ENCODE data around the gene PRND. TPM values are rescaled to one million over a fixed set of nuclear protein-coding genes. Genes with fewer than 3 reads are reported as not detected.

PRND gene
- total and polyA plus RNA-seq, 2 experiments from 2014 or later, result not detected

GRCh38 chr20:4677846-4678245 is 43.9 kb upstream of the PRND start:
- Histone ChIP-seq H4K20me1 (ENCODE audit: insufficient read depth) (no peaks in the 10 kb centered on the region), H3K27me3 (replicated peaks; ENCODE audit: insufficient read depth) (no peaks in the 10 kb centered on the region), H3K4me1 (ENCODE audit: insufficient read depth) (peaks cover 23% of the 10 kb centered on the region), H3K9me2 (ENCODE audit: insufficient read depth) (no peaks in the 10 kb centered on the region), H3K9me3 (ENCODE audit: low read depth) (no peaks in the 10 kb centered on the region), H3K79me2 (ENCODE audit: insufficient read depth) (no peaks in the 10 kb centered on the region), H3K27ac (no peak overlapping the region), H3K4me3 (no peak overlapping the region), H3K36me3 (ENCODE audit: low read depth) (no peaks in the 10 kb centered on the region), H3K4me2 (ENCODE audit: unreplicated experiment) (no peak overlapping the region), H3F3A (ENCODE audit: insufficient read depth) (peaks cover 14% of the 10 kb centered on the region), H3K9ac (no peak overlapping the region), H2AFZ (no peak overlapping the region)
- TF ChIP-seq EZH2 (IDR thresholded peaks at IDR 0.05; ENCODE audit: insufficient read depth, poor library complexity, severe bottlenecking) (no peak), EZH2phosphoT487 (IDR thresholded peaks at IDR 0.05; ENCODE audit: insufficient read depth, low read depth) (no peak)
- WGBS, 2 experiments (ENCODE audit: low coverage in 1 of 2, low lambda C conversion rate in 2 of 2, missing lambda C conversion rate in 2 of 2), result 93 to 98% methylated on average over 2 of the region's 2 CpGs
- peak; percentile 13 for DNase-seq
- in situ Hi-C loops (cut with MboI), result no loop called here

DNA sequence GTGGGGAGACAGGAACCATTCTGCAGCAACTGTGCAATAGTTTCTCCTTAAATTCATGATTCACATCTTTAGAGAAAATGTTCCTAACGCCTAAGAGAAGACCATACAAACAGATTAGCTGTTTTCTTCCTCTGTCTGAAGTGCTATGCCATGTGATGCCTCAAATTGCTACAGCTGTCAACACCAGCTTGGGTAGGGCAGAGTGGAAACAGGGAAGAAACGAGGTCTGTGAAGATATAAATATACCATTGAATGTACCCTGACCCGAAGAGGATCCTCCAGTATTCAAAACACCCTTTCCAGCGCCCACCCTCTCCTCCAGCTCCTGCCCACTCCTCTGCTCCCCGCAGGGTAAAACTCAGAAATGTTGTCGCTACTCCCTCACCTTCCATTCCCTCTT is 40.3 kb upstream of the PRND start:
- Histone ChIP-seq H2AFZ (no peak overlapping the region), H3K9me3 (ENCODE audit: low read depth) (no peaks in the 10 kb centered on the region), H3K27ac (no peak overlapping the region), H3F3A (ENCODE audit: insufficient read depth) (peaks cover 10% of the 10 kb centered on the region), H3K4me1 (ENCODE audit: insufficient read depth) (peaks cover 23% of the 10 kb centered on the region), H4K20me1 (ENCODE audit: insufficient read depth) (no peaks in the 10 kb centered on the region), H3K4me2 (ENCODE audit: unreplicated experiment) (no peak overlapping the region), H3K9me2 (ENCODE audit: insufficient read depth) (no peaks in the 10 kb centered on the region), H3K79me2 (ENCODE audit: insufficient read depth) (peaks cover 12% of the 10 kb centered on the region), H3K9ac (no peak overlapping the region), H3K27me3 (replicated peaks; ENCODE audit: insufficient read depth) (no peaks in the 10 kb centered on the region), H3K4me3 (no peak overlapping the region), H3K36me3 (ENCODE audit: low read depth) (no peaks in the 10 kb centered on the region)
- no peak for DNase-seq
- 47 to 48% methylated on average over 6 of the region's 6 CpGs for WGBS, 2 experiments (ENCODE audit: low coverage in 1 of 2, low lambda C conversion rate in 2 of 2, missing lambda C conversion rate in 2 of 2)
- TF ChIP-seq EZH2phosphoT487 (IDR thresholded peaks at IDR 0.05; ENCODE audit: insufficient read depth, low read depth), result no peak
- TF ChIP-seq EZH2 (IDR thresholded peaks at IDR 0.05; ENCODE audit: insufficient read depth, poor library complexity, severe bottlenecking), result no peak
- in situ Hi-C loops (cut with MboI), result no loop called here

DNA sequence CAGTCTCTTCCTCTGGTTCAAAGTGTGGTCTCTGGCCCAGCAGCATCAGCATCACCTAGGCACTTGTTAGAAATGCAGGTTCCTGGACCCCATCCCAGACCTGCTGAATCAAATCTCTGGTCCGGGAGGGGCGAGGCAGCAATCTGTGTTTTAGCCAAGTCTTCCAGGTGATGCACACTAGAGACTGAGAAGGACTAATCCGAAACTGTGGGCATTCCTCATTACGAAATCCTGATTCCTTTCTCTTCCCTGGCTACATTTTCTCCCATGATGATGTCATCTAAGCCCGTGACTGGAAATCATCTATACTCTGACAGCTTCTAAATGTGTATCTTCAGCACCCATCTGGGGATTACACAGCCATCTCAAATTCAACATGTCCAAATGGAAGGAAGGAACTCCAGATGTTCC is 39.7 kb upstream of the PRND start:
- H3K27ac ChIP-seq, result no peak overlapping the region

GRCh38 chr20:4682682-4683081 is 39.0 kb upstream of the PRND start:
- Histone ChIP-seq H3K27ac (no peak overlapping the region), H3K4me1 (ENCODE audit: insufficient read depth) (peaks cover 28% of the 10 kb centered on the region), H3K27me3 (replicated peaks; ENCODE audit: insufficient read depth) (no peaks in the 10 kb centered on the region), H3K9me2 (ENCODE audit: insufficient read depth) (no peaks in the 10 kb centered on the region), H3K4me3 (no peak overlapping the region), H3K79me2 (ENCODE audit: insufficient read depth) (peaks cover 18% of the 10 kb centered on the region), H3K9ac (no peak overlapping the region), H3K36me3 (ENCODE audit: low read depth) (no peaks in the 10 kb centered on the region), H3F3A (ENCODE audit: insufficient read depth) (peaks cover 14% of the 10 kb centered on the region), H3K4me2 (ENCODE audit: unreplicated experiment) (no peak overlapping the region), H2AFZ (no peak overlapping the region), H4K20me1 (ENCODE audit: insufficient read depth) (no peaks in the 10 kb centered on the region), H3K9me3 (ENCODE audit: low read depth) (no peaks in the 10 kb centered on the region)
- DNase-seq, result no peak
- TF ChIP-seq EZH2phosphoT487 (IDR thresholded peaks at IDR 0.05; ENCODE audit: insufficient read depth, low read depth), result no peak
- no peak for TF ChIP-seq EZH2 (IDR thresholded peaks at IDR 0.05; ENCODE audit: insufficient read depth, poor library complexity, severe bottlenecking)
- 91 to 92% methylated on average over 6 of the region's 6 CpGs for WGBS, 2 experiments (ENCODE audit: low coverage in 1 of 2, low lambda C conversion rate in 2 of 2, missing lambda C conversion rate in 2 of 2)
- in situ Hi-C loops (cut with MboI), result no loop called here

More for the DNA sequence above, 39.7 kb upstream of the PRND start:
- no peaks in the 10 kb centered on the region for H3K9me2 ChIP-seq (ENCODE audit: insufficient read depth)
- H3K27me3 ChIP-seq (replicated peaks; ENCODE audit: insufficient read depth), result no peaks in the 10 kb centered on the region
- H3K4me2 ChIP-seq (ENCODE audit: unreplicated experiment), result no peak overlapping the region
- no peaks in the 10 kb centered on the region for H3K9me3 ChIP-seq (ENCODE audit: low read depth)
- in situ Hi-C loops (cut with MboI), result no loop called here
- DNase-seq, result peak; percentile 71
- no peaks in the 10 kb centered on the region for H3K36me3 ChIP-seq (ENCODE audit: low read depth)
- H3K79me2 ChIP-seq (ENCODE audit: insufficient read depth), result peaks cover 12% of the 10 kb centered on the region
- 15 to 20% methylated on average over 5 of the region's 5 CpGs for WGBS, 2 experiments (ENCODE audit: low coverage in 1 of 2, low lambda C conversion rate in 2 of 2, missing lambda C conversion rate in 2 of 2)
- no peak overlapping the region for H2AFZ ChIP-seq
- no peak for TF ChIP-seq EZH2 (IDR thresholded peaks at IDR 0.05; ENCODE audit: insufficient read depth, poor library complexity, severe bottlenecking)
- no peak for TF ChIP-seq EZH2phosphoT487 (IDR thresholded peaks at IDR 0.05; ENCODE audit: insufficient read depth, low read depth)
- H3K4me1 ChIP-seq (ENCODE audit: insufficient read depth), result peaks cover 23% of the 10 kb centered on the region
- no peak overlapping the region for H3K4me3 ChIP-seq
- H3F3A ChIP-seq (ENCODE audit: insufficient read depth), result peaks cover 10% of the 10 kb centered on the region
- no peaks in the 10 kb centered on the region for H4K20me1 ChIP-seq (ENCODE audit: insufficient read depth)
- H3K9ac ChIP-seq, result no peak overlapping the region

GRCh38 chr20:4683261-4683660 is 38.4 kb upstream of the PRND start:
- no peak overlapping the region for H3K4me3 ChIP-seq
- no peaks in the 10 kb centered on the region for H4K20me1 ChIP-seq (ENCODE audit: insufficient read depth)
- no peaks in the 10 kb centered on the region for H3K9me2 ChIP-seq (ENCODE audit: insufficient read depth)
- H3K79me2 ChIP-seq (ENCODE audit: insufficient read depth), result peaks cover 24% of the 10 kb centered on the region
- H3K4me2 ChIP-seq (ENCODE audit: unreplicated experiment), result no peak overlapping the region
- no peak overlapping the region for H2AFZ ChIP-seq
- H3F3A ChIP-seq (ENCODE audit: insufficient read depth), result peaks cover 19% of the 10 kb centered on the region
- H3K4me1 ChIP-seq (ENCODE audit: insufficient read depth), result peaks cover 34% of the 10 kb centered on the region
- no peak overlapping the region for H3K9ac ChIP-seq
- H3K36me3 ChIP-seq (ENCODE audit: low read depth), result no peaks in the 10 kb centered on the region
- WGBS, 2 experiments (ENCODE audit: low coverage in 1 of 2, low lambda C conversion rate in 2 of 2, missing lambda C conversion rate in 2 of 2), result 85 to 87% methylated on average over 2 of the region's 2 CpGs
- in situ Hi-C loops (cut with MboI), result no loop called here
- H3K9me3 ChIP-seq (ENCODE audit: low read depth), result no peaks in the 10 kb centered on the region
- no peak overlapping the region for H3K27ac ChIP-seq
- no peak for DNase-seq
- TF ChIP-seq EZH2phosphoT487 (IDR thresholded peaks at IDR 0.05; ENCODE audit: insufficient read depth, low read depth), result no peak
- no peak for TF ChIP-seq EZH2 (IDR thresholded peaks at IDR 0.05; ENCODE audit: insufficient read depth, poor library complexity, severe bottlenecking)
- no peaks in the 10 kb centered on the region for H3K27me3 ChIP-seq (replicated peaks; ENCODE audit: insufficient read depth)
